ENCODE measurements around the gene SMYD5. TPM values are rescaled to one million over a fixed set of nuclear protein-coding genes. Genes with fewer than 3 reads are reported as not detected.

Gene SMYD5
- total and polyA plus RNA-seq, 2 experiments from 2014 or later: 15.0 to 20.1 TPM

DNA sequence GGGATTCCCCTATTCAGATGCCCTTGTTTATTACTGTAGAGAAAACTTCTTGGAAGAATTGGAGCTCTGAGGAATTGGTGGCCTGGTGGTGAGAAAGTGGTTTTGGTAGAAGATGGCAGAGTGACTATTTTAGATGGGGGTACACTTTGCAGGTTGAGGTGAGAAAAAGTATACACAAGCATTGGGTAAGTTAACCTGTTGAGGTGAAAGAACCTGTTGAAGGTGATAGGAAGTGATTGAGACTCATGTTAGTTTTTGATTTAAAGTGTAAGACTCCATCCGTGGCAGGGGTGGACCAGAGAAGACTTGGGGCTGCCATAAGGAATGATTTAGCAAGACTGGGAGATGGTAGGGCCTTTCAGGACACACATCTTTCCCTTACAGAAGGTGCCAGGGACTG, 23.1 kb downstream of the SMYD5 start:
- Histone ChIP-seq H4K20me1 (ENCODE audit: insufficient read depth) (peaks cover 21% of the 10 kb centered on the region; the same call in 1 of the 2 replicates), H3K27me3 (replicated peaks; ENCODE audit: insufficient read depth) (no peaks in the 10 kb centered on the region), H3K36me3 (ENCODE audit: low read depth) (peaks cover 12% of the 10 kb centered on the region; the same call in 1 of the 2 replicates), H2AFZ (no peak overlapping the region), H3K79me2 (ENCODE audit: insufficient read depth) (peaks cover 85% of the 10 kb centered on the region), H3K4me1 (ENCODE audit: insufficient read depth) (peaks cover 25% of the 10 kb centered on the region), H3K4me2 (ENCODE audit: unreplicated experiment) (no peak overlapping the region), H3K9me3 (ENCODE audit: low read depth) (no peaks in the 10 kb centered on the region), H3K9me2 (ENCODE audit: insufficient read depth) (no peaks in the 10 kb centered on the region), H3K9ac (no peak overlapping the region), H3K27ac (no peak overlapping the region), H3K4me3 (no peak overlapping the region), H3F3A (ENCODE audit: insufficient read depth) (peaks cover 29% of the 10 kb centered on the region)
- no peak for TF ChIP-seq EZH2 (IDR thresholded peaks at IDR 0.05; ENCODE audit: insufficient read depth, poor library complexity, severe bottlenecking)
- no peak for TF ChIP-seq EZH2phosphoT487 (IDR thresholded peaks at IDR 0.05; ENCODE audit: insufficient read depth, low read depth)
- in situ Hi-C loops (cut with MboI): no loop called here
- DNase-seq: no peak
- WGBS, 2 experiments (ENCODE audit: low coverage in 1 of 2, low lambda C conversion rate in 2 of 2, missing lambda C conversion rate in 2 of 2): 8 to 10% methylated on average over 1 of the region's 1 CpG

GRCh38 chr2:73238149-73238548, 24.1 kb downstream of the SMYD5 start:
- no peak overlapping the region for H3K9ac ChIP-seq
- no peak overlapping the region for H3K4me3 ChIP-seq
- WGBS, 2 experiments (ENCODE audit: low coverage in 1 of 2, low lambda C conversion rate in 2 of 2, missing lambda C conversion rate in 2 of 2): 89 to 97% methylated on average over 3 of the region's 3 CpGs
- TF ChIP-seq EZH2 (IDR thresholded peaks at IDR 0.05; ENCODE audit: insufficient read depth, poor library complexity, severe bottlenecking): no peak
- no peak for TF ChIP-seq EZH2phosphoT487 (IDR thresholded peaks at IDR 0.05; ENCODE audit: insufficient read depth, low read depth)
- DNase-seq: no peak
- H3K79me2 ChIP-seq (ENCODE audit: insufficient read depth): peaks cover 90% of the 10 kb centered on the region
- H3K27me3 ChIP-seq (replicated peaks; ENCODE audit: insufficient read depth): no peaks in the 10 kb centered on the region
- in situ Hi-C loops (cut with MboI): no loop called here
- no peaks in the 10 kb centered on the region for H3K9me3 ChIP-seq (ENCODE audit: low read depth)
- H3K4me2 ChIP-seq (ENCODE audit: unreplicated experiment): no peak overlapping the region
- H3K4me1 ChIP-seq (ENCODE audit: insufficient read depth): peaks cover 21% of the 10 kb centered on the region
- H3K36me3 ChIP-seq (ENCODE audit: low read depth): peaks cover 18% of the 10 kb centered on the region; the same call in 1 of the 2 replicates
- H3K27ac ChIP-seq: 0 out of 2 replicates have a peak overlapping the region, but pooled peaks have one; percentile 6
- peaks cover 21% of the 10 kb centered on the region; the same call in 1 of the 2 replicates for H4K20me1 ChIP-seq (ENCODE audit: insufficient read depth)
- H3K9me2 ChIP-seq (ENCODE audit: insufficient read depth): no peaks in the 10 kb centered on the region
- H3F3A ChIP-seq (ENCODE audit: insufficient read depth): peaks cover 29% of the 10 kb centered on the region
- no peak overlapping the region for H2AFZ ChIP-seq

DNA sequence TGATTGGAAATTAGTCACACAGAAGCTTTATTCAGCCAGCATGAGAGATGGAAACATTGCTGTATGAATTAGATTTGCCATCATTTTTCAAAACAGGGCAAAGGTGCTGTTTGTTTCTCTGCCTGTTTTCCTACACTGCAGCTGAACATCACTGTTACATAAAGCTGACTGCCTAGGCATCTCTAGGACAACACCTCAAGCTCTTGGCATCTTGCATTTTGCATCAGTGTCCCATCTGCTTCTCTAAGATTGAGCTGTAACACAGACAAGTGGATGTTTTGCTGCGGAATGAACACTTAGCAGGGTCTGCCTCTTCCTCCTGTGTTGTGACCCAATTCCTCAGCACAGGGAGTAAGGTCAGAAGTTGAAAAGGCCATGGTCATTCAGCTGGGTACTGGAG, 24.9 kb downstream of the SMYD5 start:
- DNase-seq: no peak
- Histone ChIP-seq H3K4me3 (no peak overlapping the region), H3K4me1 (ENCODE audit: insufficient read depth) (peaks cover 26% of the 10 kb centered on the region), H3K9me2 (ENCODE audit: insufficient read depth) (no peaks in the 10 kb centered on the region), H2AFZ (no peak overlapping the region), H3F3A (ENCODE audit: insufficient read depth) (peaks cover 35% of the 10 kb centered on the region), H3K9me3 (ENCODE audit: low read depth) (no peaks in the 10 kb centered on the region), H3K36me3 (ENCODE audit: low read depth) (peaks cover 24% of the 10 kb centered on the region; the same call in 1 of the 2 replicates), H3K27me3 (replicated peaks; ENCODE audit: insufficient read depth) (no peaks in the 10 kb centered on the region), H4K20me1 (ENCODE audit: insufficient read depth) (peaks cover 21% of the 10 kb centered on the region; the same call in 1 of the 2 replicates), H3K79me2 (ENCODE audit: insufficient read depth) (peaks cover 98% of the 10 kb centered on the region), H3K9ac (no peak overlapping the region), H3K4me2 (ENCODE audit: unreplicated experiment) (no peak overlapping the region), H3K27ac (peak overlapping the region; percentile 75; the same call in 1 of the 2 replicates)
- no peak for TF ChIP-seq EZH2phosphoT487 (IDR thresholded peaks at IDR 0.05; ENCODE audit: insufficient read depth, low read depth)
- no peak for TF ChIP-seq EZH2 (IDR thresholded peaks at IDR 0.05; ENCODE audit: insufficient read depth, poor library complexity, severe bottlenecking)
- in situ Hi-C loops (cut with MboI): no loop called here
- WGBS, 2 experiments (ENCODE audit: low coverage in 1 of 2, low lambda C conversion rate in 2 of 2, missing lambda C conversion rate in 2 of 2): 91 to 100% methylated on average over 1 of the region's 1 CpG

GRCh38 chr2:73239776-73240175, 25.7 kb downstream of the SMYD5 start:
- in situ Hi-C loops (cut with MboI): no loop called here
- Histone ChIP-seq H3K9ac (peak overlapping the region; percentile 43), H2AFZ (no peak overlapping the region), H3K4me1 (ENCODE audit: insufficient read depth) (peaks cover 32% of the 10 kb centered on the region), H3K27me3 (replicated peaks; ENCODE audit: insufficient read depth) (no peaks in the 10 kb centered on the region), H3K9me3 (ENCODE audit: low read depth) (no peaks in the 10 kb centered on the region), H3K36me3 (ENCODE audit: low read depth) (peaks cover 29% of the 10 kb centered on the region), H3F3A (ENCODE audit: insufficient read depth) (peaks cover 42% of the 10 kb centered on the region), H3K9me2 (ENCODE audit: insufficient read depth) (no peaks in the 10 kb centered on the region), H3K4me2 (ENCODE audit: unreplicated experiment) (peak overlapping the region; percentile 18), H3K27ac (peak overlapping the region; percentile 75), H3K79me2 (ENCODE audit: insufficient read depth) (peaks cover 98% of the 10 kb centered on the region), H4K20me1 (ENCODE audit: insufficient read depth) (peaks cover 21% of the 10 kb centered on the region; the same call in 1 of the 2 replicates), H3K4me3 (no peak overlapping the region)
- WGBS, 2 experiments (ENCODE audit: low coverage in 1 of 2, low lambda C conversion rate in 2 of 2, missing lambda C conversion rate in 2 of 2): 6 to 14% methylated on average over 3 of the region's 3 CpGs
- peak; percentile 78 for DNase-seq
- no peak for TF ChIP-seq EZH2phosphoT487 (IDR thresholded peaks at IDR 0.05; ENCODE audit: insufficient read depth, low read depth)
- TF ChIP-seq EZH2 (IDR thresholded peaks at IDR 0.05; ENCODE audit: insufficient read depth, poor library complexity, severe bottlenecking): no peak
